ENCODE data around the gene DYNLL1. TPM values are rescaled to one million over a fixed set of nuclear protein-coding genes. Genes with fewer than 3 reads are reported as not detected.
"Not testable (repeated sequence)": the region's sequence is repeated elsewhere in the genome, so short reads cannot be mapped to it uniquely, and the experiment has no call there.

The DYNLL1 gene
- total RNA-seq, 1 experiment from 2014 or later = 618 TPM

- DNase-seq (ENCODE audit: low read depth) = no peak
Observed at GRCh38 chr12:120508537-120508936, 12.6 kb downstream of the DYNLL1 start.

- no peak for DNase-seq (ENCODE audit: low read depth)
Observed at GRCh38 chr12:120514002-120514401, 18.1 kb downstream of the DYNLL1 start.

- no peak for DNase-seq (ENCODE audit: low read depth)
Observed at GRCh38 chr12:120515496-120515895, 19.6 kb downstream of the DYNLL1 start.

- not testable (repeated sequence) for DNase-seq (ENCODE audit: low read depth)
Observed at GRCh38 chr12:120519324-120519723, 23.4 kb downstream of the DYNLL1 start.

- no peak for DNase-seq (ENCODE audit: low read depth)
Observed at GRCh38 chr12:120522568-120522967, 26.7 kb downstream of the DYNLL1 start.

GRCh38 chr12:120528861-120529525, 33.1 kb downstream of the DYNLL1 start, which contains the start of gene COQ5:
Gene COQ5, minus strand, starts transcription at chr12:120529158. Its CDS starts 17 bp downstream, at chr12:120529141.
- peak; percentile 82 for DNase-seq (ENCODE audit: low read depth)

GRCh38 chr12:120529641-120530417, 33.9 kb downstream of the DYNLL1 start:
- DNase-seq (ENCODE audit: low read depth) = peak; percentile 51

GRCh38 chr12:120530418-120530761, 34.5 kb downstream of the DYNLL1 start:
- not testable (repeated sequence) for DNase-seq (ENCODE audit: low read depth)

GRCh38 chr12:120532701-120533238, 36.9 kb downstream of the DYNLL1 start:
- no peak for DNase-seq (ENCODE audit: low read depth)

- peak; percentile 82 for DNase-seq (ENCODE audit: low read depth)
Observed at GRCh38 chr12:120534203-120534702, 38.3 kb downstream of the DYNLL1 start, which contains the start of gene RNF10. Gene RNF10, plus strand, starts transcription at chr12:120534356. Its CDS starts 456 bp downstream, at chr12:120534812.

GRCh38 chr12:120534703-120535655, 39.1 kb downstream of the DYNLL1 start:
- DNase-seq (ENCODE audit: low read depth) = peak; percentile 80

GRCh38 chr12:120536064-120536791, 40.3 kb downstream of the DYNLL1 start:
- DNase-seq (ENCODE audit: low read depth) = no peak

- DNase-seq (ENCODE audit: low read depth) = no peak
Observed at GRCh38 chr12:120537856-120538220, 41.9 kb downstream of the DYNLL1 start.

- peak; percentile 47 for DNase-seq (ENCODE audit: low read depth)
Observed at GRCh38 chr12:120538281-120539156, 42.6 kb downstream of the DYNLL1 start.

GRCh38 chr12:120539303-120539702, 43.4 kb downstream of the DYNLL1 start:
- peak; percentile 26 for DNase-seq (ENCODE audit: low read depth)

GRCh38 chr12:120540445-120540844, 44.5 kb downstream of the DYNLL1 start:
- no peak for DNase-seq (ENCODE audit: low read depth)

GRCh38 chr12:120542166-120542565, 46.3 kb downstream of the DYNLL1 start:
- DNase-seq (ENCODE audit: low read depth) = no peak

- no peak for DNase-seq (ENCODE audit: low read depth)
Observed at GRCh38 chr12:120544691-120545090, 48.8 kb downstream of the DYNLL1 start.

- DNase-seq (ENCODE audit: low read depth) = no peak
Observed at GRCh38 chr12:120546050-120546386, 50.1 kb downstream of the DYNLL1 start.
